DOHH2 (cell line): Measurements from ENCODE around the gene CXCL16.

Experiments
- EZH2phosphoT487 ChIP-seq: fragments of 200-600 bp; sonication (generic); IDR thresholded peaks from 2 replicates; pipeline ENCODE4 v1.6.1; 2017; ENCODE audit warnings: borderline replicate concordance, mild to moderate bottlenecking, antibody characterized with exemption, low read length, moderate library complexity, mixed read lengths
- TF ChIP-seq, protein P1 (sequence below): fragments of 200-600 bp; sonication (generic); IDR thresholded peaks from one replicate; pipeline ENCODE4 v1.5.1; 2014; ENCODE audit warnings: antibody characterized with exemption, mild to moderate bottlenecking, low read depth, low read length; ENCODE audit not compliant: poor library complexity, severe bottlenecking

DNA sequence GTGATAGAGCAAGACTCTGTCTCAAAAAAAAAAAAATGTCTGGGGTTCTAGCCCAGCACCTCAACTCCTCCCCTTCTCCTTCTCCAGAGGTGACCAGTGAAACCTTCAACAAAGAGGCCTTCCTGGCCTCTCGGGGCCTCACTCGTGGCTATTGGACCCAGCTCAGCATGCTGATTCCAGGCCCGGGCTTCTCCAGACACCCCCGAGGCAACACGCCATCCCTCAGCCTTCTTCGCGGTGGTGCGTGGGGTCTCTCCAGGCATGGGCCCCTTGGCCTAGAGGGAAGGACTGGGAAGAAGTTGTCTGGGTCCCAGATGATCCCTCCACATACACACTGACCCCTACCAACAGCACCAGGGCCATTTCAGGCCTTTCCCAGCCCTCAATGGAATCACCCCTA lies 3.5 kb upstream of the CXCL16 start:
- TF ChIP-seq, protein P1, sequence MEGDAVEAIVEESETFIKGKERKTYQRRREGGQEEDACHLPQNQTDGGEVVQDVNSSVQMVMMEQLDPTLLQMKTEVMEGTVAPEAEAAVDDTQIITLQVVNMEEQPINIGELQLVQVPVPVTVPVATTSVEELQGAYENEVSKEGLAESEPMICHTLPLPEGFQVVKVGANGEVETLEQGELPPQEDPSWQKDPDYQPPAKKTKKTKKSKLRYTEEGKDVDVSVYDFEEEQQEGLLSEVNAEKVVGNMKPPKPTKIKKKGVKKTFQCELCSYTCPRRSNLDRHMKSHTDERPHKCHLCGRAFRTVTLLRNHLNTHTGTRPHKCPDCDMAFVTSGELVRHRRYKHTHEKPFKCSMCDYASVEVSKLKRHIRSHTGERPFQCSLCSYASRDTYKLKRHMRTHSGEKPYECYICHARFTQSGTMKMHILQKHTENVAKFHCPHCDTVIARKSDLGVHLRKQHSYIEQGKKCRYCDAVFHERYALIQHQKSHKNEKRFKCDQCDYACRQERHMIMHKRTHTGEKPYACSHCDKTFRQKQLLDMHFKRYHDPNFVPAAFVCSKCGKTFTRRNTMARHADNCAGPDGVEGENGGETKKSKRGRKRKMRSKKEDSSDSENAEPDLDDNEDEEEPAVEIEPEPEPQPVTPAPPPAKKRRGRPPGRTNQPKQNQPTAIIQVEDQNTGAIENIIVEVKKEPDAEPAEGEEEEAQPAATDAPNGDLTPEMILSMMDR, result no peak
- no peak for TF ChIP-seq EZH2phosphoT487
